Glomerular visceral epithelial cell (primary cell): Measurements from ENCODE around the gene NCDN.
A peak's percentile ranks its signal among the peaks of the same experiment; 100 is the strongest.

Experiments
- DNase-seq: peaks from one replicate; pipeline ENCODE4 v3.0.0-alpha.2; 2016; ENCODE audit errors: extremely low spot score

Gene NCDN, protein sequence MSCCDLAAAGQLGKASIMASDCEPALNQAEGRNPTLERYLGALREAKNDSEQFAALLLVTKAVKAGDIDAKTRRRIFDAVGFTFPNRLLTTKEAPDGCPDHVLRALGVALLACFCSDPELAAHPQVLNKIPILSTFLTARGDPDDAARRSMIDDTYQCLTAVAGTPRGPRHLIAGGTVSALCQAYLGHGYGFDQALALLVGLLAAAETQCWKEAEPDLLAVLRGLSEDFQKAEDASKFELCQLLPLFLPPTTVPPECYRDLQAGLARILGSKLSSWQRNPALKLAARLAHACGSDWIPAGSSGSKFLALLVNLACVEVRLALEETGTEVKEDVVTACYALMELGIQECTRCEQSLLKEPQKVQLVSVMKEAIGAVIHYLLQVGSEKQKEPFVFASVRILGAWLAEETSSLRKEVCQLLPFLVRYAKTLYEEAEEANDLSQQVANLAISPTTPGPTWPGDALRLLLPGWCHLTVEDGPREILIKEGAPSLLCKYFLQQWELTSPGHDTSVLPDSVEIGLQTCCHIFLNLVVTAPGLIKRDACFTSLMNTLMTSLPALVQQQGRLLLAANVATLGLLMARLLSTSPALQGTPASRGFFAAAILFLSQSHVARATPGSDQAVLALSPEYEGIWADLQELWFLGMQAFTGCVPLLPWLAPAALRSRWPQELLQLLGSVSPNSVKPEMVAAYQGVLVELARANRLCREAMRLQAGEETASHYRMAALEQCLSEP

DNA sequence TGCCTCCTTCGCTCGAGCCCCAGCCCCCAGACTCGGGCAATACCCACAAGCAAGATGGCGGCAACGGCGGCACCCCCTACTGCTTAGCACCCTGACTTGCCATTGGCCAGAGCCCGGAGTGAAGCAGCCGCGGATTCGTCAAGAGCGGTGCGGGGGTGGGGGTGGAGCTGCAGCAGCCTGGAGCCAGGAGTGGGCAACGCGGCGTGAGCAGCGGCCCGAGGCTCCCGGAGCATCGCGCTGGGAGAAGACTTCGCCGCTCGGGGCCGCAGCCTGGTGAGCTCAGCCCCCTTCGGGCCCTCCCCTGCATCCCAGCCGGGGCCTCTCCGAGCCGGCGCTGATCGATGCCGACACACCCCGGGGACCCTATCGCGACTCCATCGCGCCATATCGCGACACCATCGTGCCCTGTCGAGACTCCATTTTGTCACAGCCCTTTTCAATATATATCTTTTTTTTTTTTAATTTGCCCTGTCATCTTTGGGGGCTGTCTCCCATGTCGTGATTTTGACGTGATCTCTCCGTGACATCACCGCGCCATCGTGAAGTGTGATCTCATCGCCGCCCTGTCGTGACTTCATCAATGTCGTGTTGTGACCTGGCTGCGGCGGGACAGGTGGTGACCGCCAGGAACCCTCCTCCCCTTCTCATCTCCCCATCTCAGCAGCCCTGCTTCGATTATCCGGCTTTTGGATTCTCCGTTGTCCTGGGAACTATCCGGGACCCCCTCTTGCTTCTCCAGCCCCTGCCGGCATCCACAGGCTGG is at the start of gene NCDN:
Gene NCDN, plus strand, starts transcription at position 189 of the 763 bp plus-strand sequence. Its CDS starts 392 bp downstream, at position 581.
- DNase-seq: peak; percentile 97

DNA sequence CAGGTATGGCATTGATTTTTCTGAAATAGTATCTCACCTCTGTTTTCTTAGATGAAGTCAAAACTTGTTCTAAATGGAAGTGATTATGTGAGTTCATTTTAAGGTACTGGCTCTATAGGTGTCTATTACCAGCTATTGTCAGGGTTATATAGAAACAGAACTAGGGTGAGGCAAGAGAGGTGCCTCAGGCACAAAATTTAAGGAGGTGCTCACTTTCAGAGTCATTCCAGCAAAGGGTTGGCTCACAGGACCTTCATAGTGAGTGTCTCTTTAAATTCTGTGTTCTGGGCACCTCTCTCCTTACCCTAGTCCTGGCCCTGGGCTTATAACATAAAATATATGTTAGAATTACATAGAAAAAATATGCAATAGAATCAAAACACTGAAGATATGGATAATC is 49.7 kb upstream of the NCDN start:
- no peak for DNase-seq

DNA sequence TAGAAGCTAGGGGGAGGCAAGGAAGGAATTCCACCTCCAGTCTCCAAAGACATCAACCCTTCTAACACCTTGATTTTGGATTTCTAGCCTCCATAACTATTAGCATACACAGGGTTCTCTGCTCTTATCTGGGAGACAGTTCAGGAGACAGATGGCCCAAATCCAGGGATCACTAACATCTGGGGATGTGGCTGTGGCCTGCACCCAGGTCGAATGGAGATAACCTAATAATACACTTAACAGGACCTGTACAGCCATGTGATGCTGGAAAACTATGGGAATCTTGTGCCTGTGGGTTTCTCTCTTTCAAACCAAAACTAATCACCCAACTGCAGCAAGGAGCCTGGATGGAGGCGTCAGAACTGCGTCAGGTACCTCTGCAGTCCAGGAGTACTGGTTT is 48.0 kb upstream of the NCDN start:
- no peak for DNase-seq

DNA sequence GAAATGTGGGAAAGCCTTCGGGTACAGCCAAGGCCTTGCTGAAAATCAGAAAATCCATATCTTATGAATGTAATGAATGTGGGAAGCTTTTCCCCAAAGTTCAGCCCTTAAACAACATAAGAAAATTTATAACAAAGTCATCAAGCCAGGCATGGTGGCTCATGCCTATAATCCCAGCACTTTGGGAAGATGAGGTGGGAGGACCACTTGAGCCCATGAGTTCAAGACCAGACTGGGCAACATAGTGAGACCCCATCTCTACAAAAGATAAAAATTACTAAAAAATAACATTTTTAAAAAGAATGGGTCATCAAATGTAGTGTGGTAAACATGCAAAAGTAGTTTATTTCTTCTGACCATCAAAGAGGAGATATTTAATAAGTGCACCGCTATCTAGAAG is 46.3 kb upstream of the NCDN start:
- DNase-seq: no peak

DNA sequence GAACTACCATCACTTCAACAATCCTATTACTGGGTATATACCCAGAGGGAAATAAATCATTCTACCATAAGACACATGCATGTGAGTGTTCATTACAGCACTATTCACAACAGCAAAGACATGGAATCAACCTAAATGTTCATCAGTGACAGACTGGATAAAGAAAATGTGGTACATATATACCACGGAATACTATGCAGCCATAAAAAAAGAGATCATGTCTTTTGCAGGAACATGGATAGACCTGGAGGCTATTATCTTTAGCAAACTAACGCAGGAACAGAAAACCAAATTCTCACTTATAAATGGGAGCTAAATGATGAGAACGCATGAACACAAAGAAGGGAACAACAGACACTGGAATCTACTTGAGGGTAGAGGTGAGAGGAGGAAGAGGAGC is 39.4 kb upstream of the NCDN start:
- DNase-seq: no peak

DNA sequence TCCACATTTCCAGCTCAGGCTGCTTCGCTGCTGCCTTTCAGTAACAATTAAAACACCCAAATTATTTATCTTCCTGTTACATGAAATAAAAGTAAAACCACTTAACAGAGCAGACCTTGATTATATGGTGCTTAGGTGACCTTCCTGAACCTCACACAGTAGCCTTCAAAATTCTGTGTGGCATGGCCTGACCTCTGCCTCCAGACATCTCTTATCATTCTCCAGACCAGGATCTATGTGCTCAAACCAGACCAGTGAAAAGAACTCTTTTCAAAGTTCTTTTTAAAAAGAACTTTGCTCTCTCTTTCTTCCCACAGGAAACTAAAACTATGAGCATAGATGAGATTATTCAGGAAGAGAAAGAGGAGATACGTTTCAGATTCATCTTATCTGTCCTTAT is 38.2 kb upstream of the NCDN start:
- DNase-seq: no peak

DNA sequence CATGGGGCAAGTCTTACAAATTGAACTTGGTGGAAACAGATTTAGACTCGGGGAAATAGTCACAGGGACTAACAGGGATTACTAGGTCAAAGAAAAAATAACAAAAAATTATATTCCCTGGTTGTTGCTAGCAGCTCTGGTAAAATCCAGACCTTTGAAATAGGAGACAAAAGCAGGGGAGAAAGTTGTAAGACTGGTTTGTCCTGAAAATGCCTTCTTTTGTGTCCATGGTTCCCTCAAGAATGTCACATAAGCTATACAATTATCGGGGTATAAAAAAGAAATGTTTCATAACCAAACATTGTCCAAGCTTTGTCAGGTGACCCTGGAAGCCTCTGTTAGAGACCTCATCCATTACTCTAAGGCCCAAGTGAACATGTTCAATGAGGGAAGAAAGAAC is 33.5 kb upstream of the NCDN start:
- no peak for DNase-seq

DNA sequence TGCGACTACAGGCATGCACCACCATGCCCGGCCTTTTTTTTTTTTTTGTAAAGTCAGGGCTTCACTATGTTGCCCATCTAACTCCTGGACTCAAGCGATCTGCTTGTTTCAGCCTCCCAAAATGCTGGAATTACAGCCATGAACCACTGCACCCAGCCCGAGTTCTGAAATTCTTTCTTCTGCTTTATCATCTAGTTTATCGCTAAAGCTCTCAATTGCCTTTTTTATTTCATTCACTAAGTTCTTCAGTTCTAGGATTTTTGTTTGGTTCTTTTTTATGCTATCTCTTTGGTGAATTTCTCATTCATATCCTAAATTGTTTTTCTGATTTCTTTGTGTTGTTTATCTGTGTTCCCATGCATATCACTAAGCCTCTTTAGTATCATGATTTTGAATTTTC is 27.4 kb upstream of the NCDN start:
- no peak for DNase-seq

DNA sequence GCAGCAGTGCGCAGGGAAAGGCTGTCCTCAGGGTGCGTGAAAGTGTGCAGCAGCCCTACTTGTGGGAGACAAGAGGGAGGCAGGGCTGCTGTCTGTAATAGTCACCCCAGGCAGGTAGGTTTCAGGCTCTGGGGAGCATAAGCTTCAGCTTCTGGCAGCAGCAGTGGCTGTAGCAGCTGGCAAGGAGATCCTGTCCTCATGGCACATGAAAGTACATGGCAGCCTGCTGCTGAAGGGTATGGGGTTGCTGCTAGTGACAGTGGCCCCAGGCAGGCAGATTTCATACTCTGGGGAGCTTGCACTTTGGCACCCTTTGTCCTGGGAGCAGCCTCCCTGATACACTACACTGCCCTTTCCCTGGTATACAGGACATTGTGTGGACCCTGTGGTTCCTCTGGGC is 26.7 kb upstream of the NCDN start:
- no peak for DNase-seq

DNA sequence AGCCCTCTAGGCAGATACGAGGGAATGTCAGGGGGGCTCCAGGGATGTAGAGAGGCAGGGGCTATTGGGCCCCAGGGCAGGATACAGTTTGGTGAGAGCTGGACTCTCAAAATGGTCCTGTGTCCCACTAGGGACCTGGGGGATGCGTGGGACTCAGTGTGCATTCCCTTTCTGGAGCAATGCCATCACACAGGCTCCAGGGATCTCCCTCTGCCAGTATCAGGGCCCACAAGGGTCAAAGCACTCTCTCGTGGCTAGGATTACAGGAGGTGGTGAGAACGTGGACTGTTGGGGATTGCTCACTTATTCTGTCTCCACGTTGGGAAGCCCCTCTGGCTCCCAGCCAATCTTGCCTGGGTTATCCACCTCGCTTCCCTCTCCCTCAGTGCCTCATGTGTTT is 26.2 kb upstream of the NCDN start:
- DNase-seq: no peak

DNA sequence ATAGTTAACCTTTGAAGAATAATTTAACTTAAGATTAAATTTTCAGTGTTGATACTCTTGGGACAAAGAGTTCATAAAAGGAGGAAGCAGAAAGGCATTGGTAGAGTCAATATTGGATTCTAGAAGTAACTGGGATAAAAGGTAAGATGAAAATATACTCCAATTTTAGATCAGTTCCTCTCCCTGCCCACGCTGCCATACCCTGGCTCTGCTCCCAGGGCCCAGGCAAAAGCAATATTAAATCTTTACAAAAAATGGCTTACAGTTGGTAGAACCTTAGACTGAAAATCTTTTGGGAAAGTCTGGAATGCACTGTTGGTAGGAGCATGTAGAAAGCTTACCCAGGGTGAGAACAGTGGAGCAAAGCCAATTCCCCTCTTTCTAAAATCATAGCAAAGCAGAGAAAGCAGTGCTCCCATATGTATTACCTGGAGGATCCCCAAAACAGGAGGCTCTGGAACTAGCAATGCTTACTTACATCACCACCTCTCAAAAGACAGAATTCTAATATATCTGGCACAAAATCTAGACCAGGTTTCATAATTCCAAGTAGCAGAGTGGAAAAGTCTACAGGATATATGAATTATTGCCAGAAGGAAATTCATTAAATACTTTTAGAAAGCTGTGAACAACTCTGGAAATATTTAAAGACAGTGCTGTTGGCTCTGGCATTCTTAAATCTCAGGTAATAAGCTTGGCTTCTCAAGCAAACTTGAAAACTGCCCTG is 24.9 kb upstream of the NCDN start:
- DNase-seq: no peak

DNA sequence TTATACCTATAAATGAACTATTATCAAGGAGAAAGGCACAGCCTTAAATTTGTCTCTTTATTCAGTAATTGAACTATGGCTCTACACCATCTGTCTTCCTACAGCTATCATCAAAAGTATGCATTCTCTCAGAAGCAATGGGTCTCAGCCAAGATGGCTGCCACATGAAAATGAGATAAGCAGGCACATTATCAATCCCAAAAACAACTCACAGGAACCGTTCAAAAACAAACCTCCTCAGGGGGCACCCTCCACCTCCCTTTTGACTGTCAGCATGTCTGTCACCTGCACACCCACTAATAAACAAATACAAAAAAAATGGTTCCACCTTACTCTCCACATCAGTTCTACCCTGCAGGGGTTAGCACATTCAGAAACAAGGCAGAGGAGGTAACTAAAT is 24.0 kb upstream of the NCDN start:
- DNase-seq: no peak

DNA sequence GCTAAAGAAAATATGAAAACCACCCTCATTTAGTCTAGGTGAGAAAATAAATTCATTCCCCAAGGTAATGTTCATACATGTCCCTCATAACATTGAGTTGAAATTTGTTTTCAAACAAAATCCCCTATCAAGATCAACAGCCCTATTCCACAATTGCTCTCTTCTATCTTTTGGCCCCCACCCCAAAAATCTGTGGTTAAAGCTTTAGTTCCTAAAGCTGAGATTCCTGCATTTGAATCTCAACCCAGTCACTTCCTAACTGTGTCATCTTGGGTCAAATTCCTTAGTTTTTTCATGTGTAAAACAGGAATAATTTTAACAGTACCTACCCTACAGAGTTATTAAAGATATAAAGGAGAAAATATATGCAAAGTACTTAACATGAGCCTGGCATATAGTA is 22.4 kb upstream of the NCDN start:
- no peak for DNase-seq

DNA sequence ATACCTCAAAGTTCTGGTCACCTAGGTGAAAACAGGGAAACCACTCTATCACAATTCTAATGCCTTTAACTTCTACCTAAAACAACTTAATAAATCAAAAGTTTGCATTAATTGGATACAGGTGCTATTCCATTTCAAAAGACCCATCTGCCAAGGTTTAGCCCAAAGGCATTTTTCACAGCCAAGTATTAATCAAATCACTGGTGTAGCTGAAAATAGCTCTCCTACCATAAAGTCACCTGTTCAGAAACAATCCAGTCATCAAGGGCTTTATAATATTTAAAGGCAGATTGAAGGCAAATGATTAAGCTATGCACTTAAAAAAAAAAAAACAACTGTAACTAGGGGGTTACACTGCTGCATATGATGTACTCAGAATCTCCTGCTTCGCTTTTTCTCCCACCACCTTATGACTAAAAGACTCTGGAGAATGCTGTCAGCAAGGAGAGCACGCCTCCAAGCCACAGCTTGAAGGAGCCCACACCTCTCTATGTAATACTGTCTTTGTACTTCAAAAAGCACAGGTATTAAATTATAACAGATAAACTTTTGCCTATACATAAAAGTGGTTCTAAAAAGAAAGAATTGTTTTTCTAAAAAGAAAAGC is 20.9 kb upstream of the NCDN start:
- DNase-seq: no peak

DNA sequence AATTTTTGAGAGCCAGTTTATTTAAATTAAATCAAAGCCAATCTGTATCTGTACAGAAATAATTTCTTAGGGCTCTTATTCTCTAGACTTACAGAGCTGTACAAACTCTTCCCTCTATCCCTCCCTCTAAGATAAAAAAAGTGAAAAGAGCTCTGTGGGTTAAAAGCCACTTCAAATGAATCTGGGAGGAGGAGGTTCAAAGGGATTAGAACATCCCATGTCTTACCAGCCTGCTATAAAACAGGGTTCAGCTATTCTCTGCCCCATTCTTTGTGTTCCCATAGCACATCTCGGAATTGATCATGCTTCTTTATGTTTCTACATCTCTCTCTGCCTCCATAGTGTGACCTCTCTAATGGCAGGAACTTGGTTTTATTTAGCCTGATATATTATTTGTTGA is 19.8 kb upstream of the NCDN start:
- DNase-seq: no peak

DNA sequence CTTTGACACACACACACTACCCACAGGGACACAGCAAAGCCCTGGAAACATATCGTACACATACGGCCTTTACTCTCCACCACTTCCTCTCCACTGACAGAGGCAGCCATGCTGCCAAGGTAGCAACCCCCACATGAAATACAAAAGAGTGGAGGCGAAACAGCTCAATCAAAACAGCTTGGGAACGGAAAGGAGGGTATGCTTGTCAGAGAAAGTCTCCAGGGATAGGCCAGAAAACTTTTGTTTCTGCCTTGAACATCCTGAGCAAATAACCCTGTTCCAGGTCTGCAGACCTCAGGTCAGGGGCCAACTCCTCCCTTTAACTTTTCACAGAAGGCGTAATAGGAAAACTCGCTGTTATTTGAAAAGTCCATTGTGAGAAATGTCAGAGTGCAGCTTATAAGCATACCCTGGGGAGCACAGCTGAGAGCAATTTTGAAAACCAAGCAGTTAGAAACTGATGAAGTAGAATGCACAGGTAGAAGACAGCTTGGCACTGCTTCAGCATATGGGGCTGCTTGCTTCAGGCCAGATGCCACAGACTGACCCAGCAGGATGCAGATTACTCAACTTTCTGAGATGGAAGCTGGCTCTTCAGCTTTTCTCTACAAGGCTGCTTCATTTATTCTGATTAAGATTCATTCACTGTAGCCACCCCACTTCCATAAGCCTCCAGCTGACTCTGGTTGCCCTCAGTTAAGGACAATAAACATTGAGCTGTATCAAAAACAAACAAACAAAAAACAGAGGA is 18.4 kb upstream of the NCDN start:
- peak; percentile 13 for DNase-seq

DNA sequence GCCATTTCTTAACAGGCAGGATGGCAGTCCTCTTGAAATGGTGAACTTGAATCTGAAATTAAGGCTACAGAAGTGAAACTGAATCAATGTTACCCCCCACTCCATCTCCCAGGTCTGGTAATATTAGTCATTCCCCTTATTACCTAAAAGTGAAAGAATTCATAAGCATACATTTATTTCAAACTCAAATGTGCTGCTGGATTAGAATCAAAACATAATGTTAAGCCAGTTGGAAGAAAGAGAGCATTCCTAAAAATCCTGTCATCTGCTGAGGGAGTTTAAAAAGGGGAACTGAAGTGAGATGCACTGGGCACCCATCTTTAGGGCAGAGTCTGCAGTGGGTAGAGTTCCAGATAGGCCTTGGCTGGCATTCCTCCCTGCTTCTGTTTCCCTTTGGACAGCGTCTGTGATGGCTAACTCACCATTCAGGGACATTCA is 17.8 kb upstream of the NCDN start:
- peak; percentile 30 for DNase-seq

DNA sequence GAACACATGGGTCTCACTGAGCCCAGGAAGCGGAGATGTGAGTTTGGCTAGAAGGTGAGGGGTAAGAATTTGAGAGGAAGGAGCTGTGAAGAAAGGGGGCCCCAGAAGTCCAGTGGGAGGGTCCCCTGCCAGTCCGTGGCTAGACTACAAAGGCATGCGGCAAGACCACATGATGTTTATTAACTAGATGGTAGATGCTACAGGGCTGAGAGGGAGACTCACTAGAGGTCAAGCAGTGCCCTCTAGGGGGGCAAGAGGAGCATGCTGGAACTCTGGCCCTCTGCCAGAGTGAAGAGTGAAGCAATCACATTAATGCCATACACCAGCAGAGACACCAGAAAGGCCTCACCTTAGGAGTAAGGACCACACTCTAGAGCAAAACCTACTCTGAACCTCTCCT is 12.6 kb upstream of the NCDN start:
- DNase-seq: peak; percentile 62

DNA sequence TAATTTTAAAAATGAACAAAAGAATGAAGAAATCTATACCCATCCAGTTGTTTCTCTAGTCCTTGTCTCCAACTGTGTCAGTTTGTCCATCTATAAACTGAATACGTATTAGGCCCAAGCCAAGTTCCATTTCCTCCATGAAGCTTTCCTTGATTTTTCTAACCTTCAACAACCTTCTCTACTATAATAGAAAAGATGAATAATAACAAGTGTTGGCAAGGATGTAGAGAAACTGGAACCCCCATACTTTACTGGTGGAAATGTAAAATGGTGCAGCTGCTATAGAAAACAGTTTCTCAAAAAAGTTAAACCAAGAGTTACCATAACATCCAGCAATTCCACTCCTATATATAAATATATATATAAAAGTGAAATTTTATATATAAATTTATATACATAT is 11.0 kb upstream of the NCDN start:
- no peak for DNase-seq

DNA sequence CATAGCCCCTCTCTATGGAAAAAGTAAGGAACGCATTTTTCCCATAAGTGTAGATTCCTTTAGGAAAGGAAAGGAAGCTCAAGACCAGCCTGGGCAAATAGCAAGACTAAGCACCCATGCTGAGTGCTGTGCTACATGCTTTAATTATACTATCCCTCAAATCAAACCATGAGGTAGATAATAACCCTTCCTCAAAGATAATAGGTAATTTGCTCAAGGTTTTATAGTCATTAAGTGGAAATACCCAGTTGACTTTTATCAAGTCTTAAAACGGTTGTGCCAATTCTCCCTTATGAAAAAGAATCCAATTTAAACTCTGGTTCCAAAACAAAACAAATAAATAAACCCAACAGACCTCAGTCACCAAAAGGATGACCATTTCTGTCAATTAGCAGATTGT is 3.7 kb upstream of the NCDN start:
- no peak for DNase-seq
